ENCODE results near the gene HOXC13. TPM values are rescaled to one million over a fixed set of nuclear protein-coding genes. Genes with fewer than 3 reads are reported as not detected.
A peak's percentile ranks its signal among the peaks of the same experiment; 100 is the strongest.

Gene HOXC13
- polyA plus RNA-seq, 10 donors: 0.68 to 1.4 TPM; not detected in 8

DNA sequence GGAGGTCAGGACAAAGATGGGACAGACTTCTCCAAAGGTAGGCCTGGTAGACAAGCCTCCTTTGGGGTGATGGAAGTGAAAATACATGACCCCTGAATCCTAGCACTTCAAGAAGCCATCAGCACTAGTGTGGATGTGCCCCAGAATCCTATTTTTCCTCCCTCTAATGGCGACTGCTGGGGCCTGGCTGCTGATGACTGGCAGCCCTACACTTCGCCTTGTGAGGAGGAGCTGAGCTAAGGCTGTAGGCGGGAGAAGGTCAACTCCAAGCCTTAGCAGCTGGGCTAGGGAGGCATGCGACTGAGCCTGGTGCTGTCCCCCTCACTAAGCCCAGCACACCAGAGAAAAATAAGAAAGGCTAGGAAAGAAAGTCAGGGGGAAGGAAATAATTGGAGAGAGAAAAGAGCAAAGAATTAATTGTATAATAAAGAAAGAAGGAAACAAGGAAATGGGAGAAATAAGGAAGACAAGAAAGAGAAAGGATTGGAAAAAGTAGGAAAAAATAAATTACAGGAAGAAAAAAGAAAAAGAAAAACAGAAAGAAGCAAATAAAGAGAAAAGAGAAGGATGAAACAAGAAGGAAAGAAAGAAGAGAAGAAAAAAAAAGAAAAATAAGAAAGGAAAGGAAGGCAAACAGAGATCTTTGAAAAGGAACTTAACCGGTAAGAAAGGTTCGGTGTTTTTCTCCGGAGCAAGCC, 41.6 kb downstream of the HOXC13 start:
- DNase-seq: peak in 1 of 3 donors; percentile 84

DNA sequence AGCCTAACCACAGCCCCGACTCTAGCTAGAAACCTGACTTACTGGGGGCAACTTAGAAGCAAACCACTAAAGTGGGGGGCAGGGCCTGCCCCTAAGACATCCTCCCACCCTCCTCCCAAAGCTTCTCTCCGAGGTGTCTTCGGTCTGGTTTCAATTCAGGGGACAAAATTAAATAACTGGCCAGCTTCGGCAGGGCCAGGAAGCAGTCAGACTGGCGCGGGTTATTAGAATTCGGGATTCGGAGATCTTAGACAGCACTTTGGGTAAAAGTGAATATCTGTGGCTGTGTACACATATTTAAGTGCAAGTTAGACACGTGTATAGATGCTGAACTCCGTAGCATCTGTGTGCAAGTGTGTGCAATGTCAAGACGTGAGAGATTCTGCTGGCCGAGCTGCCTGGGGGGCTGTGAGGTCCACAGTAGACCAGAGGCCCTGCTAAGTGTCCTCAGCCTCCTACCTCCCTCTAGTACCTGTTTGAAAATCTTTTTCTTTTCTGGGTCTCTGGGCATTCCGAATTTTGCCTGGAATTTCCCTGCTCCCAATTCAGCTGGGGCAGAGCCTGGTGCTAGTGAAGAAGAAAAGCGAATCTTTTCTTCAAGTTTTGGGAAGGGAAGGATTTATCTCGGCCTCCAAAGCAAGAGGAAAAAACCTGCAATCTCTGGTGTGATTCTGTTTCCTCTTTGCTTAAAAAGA, 42.3 kb downstream of the HOXC13 start:
- DNase-seq: peak in 1 of 3 donors; percentile 86

DNA sequence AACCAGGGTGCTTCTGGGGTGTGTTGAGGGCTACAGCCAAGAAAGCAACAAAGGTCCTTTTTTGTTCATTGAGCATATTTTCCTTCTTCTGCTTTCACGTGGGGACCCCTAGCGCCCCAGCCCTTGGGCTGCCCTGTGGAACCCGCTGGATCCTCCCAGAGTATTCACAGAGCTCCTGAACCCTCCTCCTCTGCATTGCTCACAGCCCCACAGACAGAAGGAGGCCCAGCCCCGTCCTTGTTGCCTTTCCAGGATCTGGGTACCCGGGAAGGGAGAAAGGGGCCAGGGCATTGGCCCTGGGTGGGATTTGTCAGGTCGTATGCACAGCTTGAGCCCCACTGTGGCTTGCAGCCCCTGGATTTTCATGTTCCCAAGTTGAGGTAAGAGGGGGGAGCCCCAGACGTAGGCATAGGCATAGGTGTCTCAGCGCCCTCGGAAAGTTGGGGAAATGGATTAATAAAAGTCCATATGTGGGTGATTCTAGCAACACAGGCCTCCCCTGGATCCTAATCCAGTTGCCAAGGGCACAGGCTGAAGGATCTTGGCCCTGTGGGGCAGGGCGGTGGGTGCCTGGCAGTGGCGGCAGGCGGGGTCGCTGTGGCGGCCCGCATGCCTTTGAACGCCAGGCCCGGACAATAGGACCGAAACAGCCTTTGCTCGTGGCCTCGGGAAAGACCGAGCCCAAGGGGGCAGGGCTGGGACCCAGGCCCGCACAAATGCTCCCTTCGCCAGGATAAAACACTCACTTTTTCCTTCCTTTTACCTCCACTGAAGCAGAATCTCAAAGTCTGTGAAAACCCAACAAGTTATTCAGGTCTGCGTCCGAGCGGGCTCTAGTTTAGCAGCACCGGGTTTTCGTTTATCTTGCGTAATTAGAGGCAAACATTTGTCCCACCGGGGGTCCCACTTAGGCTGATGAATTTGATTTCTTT, 43.3 kb downstream of the HOXC13 start:
- DNase-seq: peak in 1 of 3 donors; percentile 89

DNA sequence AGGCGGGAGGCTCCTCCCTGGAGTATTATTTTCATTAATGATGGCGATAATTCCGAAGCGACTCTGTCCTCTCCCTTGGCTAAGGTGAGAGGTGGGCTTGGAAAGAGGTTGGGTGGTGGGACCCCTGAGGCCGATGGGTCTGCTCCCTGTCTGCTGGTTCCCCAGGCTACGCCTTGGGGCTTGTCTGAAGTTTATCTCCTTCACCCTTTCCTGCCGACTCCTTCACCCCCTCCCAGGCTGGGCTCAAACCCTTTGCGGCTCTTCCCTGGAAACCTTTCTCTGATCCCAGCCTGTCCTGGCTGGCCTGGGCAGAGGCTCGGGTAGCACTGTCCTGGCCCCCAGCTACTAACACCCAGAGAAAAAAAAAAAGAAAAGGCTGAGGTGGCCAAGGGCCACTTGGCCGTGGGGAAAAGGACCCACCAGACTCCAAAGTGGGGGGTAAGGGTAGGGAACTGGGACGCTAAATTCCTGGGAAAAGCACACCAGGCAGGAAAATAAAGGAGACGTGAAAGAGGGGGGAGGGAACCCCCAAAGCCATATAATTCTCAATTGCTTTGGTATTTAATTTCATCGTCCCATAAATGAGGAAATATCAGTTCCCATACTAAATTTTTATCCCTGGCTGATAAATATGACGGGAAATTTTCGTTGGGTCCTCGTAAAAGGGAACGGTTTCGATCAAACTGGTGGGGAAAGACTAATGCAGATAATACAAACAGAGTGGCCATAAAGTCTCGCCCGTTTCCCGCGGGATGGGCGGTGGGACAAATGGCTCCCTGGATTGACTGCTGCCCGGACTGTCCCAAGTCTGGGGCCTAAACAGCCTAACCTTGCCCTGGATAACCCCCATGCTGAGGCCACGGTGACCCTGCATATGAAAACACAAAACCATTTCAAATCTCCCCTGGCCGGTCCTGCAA, 44.3 kb downstream of the HOXC13 start:
- no peak for DNase-seq

DNA sequence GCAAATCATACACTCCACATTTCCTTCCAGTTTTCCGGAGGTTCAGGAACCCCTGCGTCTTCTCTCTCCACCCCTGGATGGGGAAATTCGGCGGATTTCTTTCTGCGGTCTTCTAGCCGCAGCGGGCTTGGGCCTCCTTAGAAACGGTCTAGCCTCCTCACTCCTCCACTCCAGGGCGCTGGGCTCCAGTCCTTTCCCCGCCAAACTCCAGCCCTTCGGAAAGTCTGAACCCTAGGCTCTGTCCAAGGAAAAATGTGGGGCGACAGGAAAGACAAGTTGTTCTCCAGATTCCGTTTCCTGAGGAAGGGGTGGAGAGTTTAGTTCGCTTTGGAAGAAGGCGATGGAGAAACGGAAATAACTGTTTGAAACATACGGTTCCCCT, 44.9 kb downstream of the HOXC13 start:
- no peak for DNase-seq

DNA sequence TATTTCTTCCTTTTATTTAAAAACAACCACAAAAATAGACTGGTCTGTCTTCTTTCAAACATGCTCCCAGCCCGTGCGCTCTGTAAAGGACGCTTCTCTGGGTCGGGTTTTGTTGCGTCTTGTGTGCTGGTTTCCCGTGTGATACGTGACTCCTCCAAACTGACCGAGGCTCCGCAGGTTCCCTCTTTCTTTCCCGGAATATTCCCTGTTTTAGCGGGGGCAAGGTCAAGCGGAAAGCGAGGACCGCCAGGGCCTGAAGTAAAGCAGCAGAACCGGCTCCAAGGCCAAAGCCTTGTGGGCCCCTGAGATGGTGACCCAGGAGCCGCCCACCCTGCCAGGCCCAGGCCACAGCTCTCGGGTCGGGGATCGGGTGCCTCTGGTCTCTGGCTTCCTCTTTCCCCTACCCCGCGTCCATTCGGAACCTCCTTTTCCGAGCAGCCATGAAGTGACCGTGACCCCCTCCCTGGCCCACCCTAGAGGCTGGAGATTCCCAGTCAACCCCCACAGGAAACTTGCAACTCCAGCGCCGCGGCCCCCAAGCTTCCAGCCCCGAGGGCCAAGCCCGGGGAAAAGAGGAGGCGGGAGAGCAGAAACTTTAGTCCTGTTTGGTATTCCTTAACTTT, 45.4 kb downstream of the HOXC13 start:
- DNase-seq: peak in 1 of 3 donors; percentile 88

DNA sequence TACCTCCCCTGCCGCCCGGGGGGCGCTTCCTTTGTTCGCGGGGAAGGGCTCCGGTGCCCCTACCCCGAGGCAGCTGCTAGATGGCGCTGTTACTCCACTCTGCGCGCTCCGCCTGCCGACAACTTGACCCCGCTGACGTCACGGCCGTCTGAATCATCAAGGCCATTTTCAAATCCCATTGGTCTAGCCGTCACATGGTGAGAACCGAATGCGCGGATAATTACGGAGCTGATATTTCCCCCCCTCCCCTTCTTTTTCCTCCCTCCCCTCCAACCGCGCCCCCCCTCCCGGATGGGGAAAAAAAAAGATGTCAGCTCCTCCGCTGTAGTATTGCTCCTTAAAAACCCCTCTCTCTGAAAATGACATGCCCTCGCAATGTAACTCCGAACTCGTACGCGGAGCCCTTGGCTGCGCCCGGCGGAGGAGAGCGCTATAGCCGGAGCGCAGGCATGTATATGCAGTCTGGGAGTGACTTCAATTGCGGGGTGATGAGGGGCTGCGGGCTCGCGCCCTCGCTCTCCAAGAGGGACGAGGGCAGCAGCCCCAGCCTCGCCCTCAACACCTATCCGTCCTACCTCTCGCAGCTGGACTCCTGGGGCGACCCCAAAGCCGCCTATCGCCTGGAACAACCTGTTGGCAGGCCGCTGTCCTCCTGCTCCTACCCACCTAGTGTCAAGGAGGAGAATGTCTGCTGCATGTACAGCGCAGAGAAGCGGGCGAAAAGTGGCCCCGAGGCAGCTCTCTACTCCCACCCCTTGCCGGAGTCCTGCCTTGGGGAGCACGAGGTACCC, 46.5 kb downstream of the HOXC13 start, which contains the start of gene HOXC10:
Gene HOXC10 (plus strand): TSS at position 246 of the 791 bp plus-strand sequence. CDS start 114 bp downstream, at position 360.
- DNase-seq: peak; percentile 86 to 99 (median 93)

DNA sequence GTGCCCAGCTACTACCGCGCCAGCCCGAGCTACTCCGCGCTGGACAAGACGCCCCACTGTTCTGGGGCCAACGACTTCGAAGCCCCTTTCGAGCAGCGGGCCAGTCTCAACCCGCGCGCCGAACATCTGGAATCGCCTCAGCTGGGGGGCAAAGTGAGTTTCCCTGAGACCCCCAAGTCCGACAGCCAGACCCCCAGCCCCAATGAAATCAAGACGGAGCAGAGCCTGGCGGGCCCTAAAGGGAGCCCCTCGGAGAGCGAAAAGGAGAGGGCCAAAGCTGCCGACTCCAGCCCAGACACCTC, 47.0 kb downstream of the HOXC13 start:
- no peak for DNase-seq

DNA sequence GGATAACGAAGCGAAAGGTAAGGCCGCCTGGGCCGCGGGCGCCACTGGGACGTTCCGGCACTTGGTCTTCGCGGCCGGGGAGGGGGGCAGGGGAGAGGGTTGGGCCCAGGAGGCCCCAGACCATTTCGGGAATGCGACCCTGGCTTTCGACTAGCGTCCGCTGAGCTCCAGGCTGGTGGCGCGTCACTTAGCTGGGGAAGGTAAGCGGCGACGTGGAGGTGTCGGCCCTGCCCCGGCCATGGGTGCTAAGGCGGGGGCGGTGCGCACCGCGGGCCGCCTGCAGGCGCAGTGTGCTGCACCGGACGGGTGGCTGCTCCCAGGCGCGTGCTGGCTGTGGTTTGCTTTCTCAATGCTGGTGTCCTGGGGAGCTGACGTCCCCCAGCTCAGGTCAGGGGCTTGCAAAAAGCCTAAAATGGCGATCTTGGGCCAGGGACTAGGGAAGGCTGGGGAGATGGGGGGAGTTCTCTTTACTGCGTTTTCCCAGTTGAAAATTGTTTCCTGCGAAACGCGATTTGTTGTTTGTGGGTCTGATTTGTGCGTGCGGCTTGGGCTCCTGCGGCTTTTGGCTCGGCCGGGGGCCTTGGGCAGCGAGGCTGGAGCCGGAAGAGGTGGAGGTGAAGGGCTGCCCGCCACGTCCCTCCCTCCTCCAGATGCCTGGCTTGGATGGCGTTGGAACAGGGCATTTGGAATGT, 47.5 kb downstream of the HOXC13 start:
- DNase-seq: peak in 1 of 3 donors; percentile 84

DNA sequence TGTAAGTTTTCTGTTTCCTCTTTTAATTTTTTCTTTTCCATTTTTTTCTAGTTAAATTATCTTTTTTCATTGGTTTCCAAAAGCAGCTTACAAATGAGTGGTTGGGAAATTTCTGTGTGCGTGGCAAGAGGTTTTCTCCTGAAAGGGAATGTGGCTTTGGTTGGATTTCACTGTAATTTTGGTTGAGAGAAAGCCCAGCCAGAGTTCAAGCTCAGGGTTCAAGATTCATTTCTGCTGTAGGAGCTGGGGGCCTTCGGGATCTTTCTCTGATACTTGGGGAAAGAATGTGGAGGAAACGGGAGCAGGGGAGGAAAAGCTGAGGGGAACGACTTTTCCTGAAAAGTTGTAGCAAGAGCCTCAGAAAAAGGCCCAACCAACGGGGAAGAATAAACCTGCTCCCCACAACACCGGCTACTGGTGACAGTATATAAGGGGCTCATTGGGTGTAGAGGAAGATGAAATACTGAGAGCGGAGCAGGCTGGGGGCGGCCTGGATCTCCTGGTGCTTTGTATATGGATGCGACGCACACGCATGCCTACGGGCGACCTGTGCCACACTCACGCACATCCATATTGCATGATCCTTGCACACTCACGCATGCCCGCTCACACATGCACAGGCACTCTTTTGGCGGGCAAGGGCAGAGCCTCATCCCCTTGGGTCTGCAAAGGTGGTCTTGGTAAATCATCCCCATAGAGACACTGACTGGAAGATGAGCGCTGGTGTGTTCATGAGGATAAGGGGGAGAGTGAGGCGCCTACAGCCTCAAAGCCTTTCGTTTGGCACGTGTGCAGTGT, 48.3 kb downstream of the HOXC13 start:
- DNase-seq: no peak

DNA sequence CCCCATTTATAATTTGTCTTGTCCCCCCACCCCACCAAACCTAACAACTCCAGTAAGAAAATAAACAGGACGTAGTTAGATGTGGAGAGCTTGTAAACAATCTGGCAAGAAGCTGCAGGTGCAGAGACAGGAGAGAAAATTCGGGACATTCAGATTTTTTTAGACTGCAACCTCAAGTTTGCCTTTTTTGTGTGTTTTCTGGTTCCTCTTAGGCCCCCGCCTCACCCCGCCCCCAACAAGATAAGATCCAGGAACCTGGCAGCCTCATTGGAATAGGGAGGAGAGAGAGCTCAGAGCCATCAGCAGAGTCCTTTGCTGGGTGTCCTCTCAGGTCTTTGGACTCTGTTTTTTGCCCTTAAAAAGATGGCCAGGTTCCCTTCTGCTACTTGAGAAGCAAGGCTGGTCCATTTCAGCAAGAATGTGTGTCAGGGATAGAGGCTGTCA, 49.2 kb downstream of the HOXC13 start:
- peak in 1 of 3 donors; percentile 68 for DNase-seq

DNA sequence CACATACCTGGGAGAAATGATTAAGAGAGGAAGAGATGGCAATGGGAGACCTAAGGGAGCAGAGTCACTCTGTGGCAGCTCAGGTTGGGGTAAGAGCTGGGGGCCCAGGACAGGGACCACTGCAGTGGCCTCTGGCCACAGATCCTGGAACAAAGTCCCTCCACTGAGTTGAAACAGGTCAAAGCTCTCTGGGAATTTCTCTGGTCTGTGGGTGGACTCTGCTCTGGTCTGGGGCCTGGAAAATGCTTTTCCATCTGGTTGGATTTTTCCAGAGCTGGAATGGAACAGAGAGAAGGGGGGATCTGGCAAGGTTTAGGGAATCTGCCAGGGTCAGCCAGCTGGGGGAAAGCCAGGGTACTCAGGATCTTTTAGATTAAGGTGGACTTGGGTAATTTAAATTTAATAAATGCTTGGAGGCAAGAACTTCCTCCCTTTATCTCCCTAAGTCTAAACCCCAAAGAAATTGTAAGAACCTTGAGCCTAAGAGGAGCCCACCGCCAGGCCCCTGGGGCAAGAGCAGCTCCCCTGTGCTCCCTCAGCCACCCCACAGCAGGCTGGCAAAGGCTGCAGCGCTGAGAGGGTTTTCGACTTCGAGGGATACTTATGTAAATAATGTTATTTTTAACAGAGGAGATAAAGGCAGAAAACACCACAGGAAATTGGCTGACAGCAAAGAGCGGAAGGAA, 50.1 kb downstream of the HOXC13 start:
- no peak for DNase-seq

DNA sequence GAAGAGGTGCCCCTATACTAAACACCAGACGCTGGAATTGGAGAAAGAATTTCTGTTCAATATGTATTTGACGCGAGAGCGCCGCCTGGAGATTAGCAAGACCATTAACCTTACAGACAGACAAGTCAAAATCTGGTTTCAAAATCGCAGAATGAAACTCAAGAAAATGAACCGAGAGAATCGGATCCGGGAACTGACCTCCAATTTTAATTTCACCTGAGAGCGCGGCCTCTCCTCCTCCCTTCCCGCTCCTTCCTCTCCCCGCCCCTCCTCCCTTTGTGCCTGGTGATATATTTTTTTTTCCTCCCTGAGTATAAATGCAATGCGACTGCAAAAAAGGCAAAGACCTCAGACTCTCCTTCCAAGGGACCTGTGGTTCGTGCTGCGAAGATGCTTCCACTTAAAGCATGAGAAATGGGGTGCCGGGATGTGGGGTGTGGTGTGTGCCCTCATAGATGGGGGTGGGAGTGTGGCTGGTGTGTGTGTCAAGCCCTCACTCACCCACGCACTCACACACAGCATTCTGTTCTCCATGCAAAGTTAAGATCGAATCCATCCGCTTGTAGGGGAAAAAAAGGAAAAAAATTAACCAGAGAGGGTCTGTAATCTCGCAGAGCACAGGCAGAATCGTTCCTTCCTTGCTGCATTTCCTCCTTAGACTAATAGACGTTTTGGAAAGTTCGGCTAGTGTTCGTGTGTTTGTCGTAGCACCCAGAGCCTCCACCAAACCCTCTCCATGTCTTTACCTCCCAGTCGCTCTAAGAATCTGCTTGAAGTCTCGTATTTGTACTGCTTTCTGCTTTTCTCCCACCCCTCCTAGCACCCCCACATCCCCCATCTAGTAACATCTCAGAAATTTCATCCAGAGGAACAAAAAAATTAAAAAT, 50.8 kb downstream of the HOXC13 start:
- peak in 1 of 3 donors; percentile 91 for DNase-seq

DNA sequence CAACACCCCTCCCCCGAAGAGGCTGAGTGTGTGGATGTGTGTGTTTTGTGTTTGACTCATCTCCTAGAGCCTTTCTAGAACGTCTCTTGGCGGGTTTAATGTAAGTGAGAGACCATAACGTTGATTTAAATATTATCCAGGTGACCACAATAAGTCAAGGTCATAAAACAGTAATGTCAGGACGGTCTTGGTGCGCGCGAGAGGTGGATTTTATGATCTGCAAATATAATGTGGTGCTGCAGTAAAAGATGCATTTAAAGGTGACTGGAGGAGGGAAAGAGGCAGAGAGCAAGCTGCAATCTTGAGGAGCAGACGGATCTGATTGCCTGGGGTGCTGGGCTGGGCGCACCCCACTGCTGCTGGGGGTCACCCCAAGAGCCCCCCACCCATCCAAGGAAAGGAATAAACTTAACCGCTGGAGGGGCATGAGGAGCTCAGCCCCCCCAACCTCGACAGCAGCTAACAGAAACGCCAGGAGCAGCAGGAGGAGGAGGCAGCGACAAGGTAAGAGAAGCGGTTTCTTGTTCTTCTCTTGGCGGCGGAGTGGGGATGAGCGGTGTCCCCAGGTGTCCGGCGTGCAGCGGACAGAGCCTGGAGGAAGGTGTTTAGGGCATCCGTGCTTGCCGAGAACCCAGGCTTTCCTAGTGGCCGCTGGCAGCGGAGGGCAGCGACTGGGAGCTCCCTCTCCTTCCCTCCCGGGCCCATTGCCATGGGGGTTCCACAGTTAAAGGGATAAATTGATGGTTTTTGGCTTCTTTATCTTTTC, 51.9 kb downstream of the HOXC13 start:
- peak in 1 of 3 donors; percentile 74 for DNase-seq

DNA sequence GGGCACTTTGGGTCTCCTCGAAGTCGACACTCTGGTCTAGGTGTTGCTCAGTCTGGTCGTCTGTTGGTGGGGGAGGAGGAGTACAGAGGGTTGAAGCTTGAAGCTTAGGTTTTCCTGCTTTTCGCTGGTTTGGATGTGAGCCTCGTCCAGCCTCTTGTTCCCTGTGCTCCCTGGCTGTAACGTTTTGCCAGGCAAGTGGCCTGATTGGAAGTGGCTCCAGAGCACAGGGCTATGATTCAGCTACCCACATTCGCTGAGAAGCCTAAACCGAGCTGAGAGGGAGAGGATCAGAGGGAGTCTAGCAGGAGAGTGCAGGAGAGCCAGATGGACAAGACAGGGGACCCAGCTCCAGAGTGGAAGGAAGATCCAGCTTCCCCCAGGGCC, 52.4 kb downstream of the HOXC13 start:
- peak in 1 of 3 donors; percentile 85 for DNase-seq

DNA sequence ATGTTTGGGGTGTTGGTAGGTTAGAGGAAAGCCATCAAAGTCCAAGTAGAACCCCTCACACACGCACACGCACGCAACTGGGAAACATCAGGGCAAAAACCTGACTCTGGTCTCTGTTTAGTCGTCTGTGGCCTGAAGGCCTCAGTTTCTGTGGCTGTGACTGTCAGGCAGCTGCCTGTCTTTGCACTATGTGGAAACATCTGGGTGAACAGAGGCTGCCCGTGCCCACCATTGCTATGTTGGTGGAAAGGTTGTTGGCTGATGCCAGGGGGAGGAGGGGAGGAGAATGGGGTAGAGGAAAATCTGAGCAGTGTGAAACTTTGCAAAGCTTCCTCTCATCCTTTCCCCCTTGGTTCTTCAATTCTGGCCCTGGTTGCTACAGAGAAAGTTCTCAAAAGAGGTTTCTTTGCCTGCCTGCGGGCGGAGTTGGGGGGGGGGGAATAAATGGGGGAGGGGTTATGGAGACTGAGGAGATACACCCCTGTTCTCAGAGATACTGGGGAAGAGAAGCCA, 53.8 kb downstream of the HOXC13 start:
- DNase-seq: peak in 1 of 3 donors; percentile 59

Measured in muscle of back (tissue), 11 donors.